Nephron (organoid): Measurements from ENCODE around the gene IDH3G.

ENCODE experiments used
- H3K27ac Mint-ChIP-seq, 3 experiments: 2 replicates each; pipeline ENCODE4 v1.8.0; 2020; ENCODE audit warnings: mixed read lengths in 3 of 3, mild to moderate bottlenecking in 2 of 3, moderate library complexity in 1 of 3
- H3K27me3 Mint-ChIP-seq: 2 replicates; pipeline ENCODE4 v1.8.0; 2021; ENCODE audit warnings: low read depth, mild to moderate bottlenecking, moderate library complexity, mixed read lengths
- H3K36me3 Mint-ChIP-seq: 2 replicates; pipeline ENCODE4 v1.8.0; 2020; ENCODE audit warnings: low read depth, mixed read lengths
- H3K4me1 Mint-ChIP-seq: 2 replicates; pipeline ENCODE4 v1.8.0; 2020; ENCODE audit warnings: mixed read lengths
- H3K4me3 Mint-ChIP-seq, 3 experiments: 2 replicates each; pipeline ENCODE4 v1.8.0; 2020; ENCODE audit warnings: mild to moderate bottlenecking in 3 of 3, mixed read lengths in 3 of 3, moderate library complexity in 2 of 3
- H3K9me3 Mint-ChIP-seq: 2 replicates; pipeline ENCODE4 v1.8.0; 2020; ENCODE audit warnings: mixed read lengths
- TF ChIP-seq, protein P1 (sequence below), 3 experiments: fragments of 200-600 bp; sonication (generic); IDR thresholded peaks; one replicate each; pipeline ENCODE4 v1.5.0; 2021; ENCODE audit warnings: antibody characterized with exemption in 3 of 3; ENCODE audit not compliant: unreplicated experiment in 3 of 3

The IDH3G gene

DNA sequence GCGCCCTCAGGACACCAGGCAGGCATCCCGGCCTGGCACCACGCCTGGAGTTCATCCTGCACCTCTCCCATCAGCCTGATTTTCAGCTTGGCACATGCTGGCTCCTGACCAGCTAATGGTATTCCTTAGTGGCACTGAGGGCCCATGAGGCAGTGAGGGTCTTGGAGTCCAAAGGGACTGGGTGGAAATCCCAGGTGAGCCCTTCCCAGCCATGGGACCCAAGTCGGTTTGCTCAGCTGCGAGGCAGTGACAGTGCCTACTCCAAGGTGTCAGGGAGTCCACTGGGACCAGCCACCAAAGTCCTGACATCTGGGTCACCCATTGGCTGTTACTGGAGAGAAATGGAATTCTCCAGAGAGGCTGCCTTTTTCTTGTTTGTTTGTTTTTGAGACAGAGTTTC lies 5.2 kb upstream of the IDH3G start:
- Mint-ChIP-seq H3K27me3 (no peaks in the 10 kb centered on the region), H3K4me3 (no peak overlapping the region), H3K9me3 (peaks cover 6% of the 10 kb centered on the region), H3K4me1 (no peaks in the 10 kb centered on the region), H3K27ac (no peak overlapping the region), H3K36me3 (peaks cover 10% of the 10 kb centered on the region)
- TF ChIP-seq, protein P1, sequence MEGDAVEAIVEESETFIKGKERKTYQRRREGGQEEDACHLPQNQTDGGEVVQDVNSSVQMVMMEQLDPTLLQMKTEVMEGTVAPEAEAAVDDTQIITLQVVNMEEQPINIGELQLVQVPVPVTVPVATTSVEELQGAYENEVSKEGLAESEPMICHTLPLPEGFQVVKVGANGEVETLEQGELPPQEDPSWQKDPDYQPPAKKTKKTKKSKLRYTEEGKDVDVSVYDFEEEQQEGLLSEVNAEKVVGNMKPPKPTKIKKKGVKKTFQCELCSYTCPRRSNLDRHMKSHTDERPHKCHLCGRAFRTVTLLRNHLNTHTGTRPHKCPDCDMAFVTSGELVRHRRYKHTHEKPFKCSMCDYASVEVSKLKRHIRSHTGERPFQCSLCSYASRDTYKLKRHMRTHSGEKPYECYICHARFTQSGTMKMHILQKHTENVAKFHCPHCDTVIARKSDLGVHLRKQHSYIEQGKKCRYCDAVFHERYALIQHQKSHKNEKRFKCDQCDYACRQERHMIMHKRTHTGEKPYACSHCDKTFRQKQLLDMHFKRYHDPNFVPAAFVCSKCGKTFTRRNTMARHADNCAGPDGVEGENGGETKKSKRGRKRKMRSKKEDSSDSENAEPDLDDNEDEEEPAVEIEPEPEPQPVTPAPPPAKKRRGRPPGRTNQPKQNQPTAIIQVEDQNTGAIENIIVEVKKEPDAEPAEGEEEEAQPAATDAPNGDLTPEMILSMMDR (IDR thresholded peaks at IDR 0.05; ENCODE audit: unreplicated experiment in 3 of 3): no peak

DNA sequence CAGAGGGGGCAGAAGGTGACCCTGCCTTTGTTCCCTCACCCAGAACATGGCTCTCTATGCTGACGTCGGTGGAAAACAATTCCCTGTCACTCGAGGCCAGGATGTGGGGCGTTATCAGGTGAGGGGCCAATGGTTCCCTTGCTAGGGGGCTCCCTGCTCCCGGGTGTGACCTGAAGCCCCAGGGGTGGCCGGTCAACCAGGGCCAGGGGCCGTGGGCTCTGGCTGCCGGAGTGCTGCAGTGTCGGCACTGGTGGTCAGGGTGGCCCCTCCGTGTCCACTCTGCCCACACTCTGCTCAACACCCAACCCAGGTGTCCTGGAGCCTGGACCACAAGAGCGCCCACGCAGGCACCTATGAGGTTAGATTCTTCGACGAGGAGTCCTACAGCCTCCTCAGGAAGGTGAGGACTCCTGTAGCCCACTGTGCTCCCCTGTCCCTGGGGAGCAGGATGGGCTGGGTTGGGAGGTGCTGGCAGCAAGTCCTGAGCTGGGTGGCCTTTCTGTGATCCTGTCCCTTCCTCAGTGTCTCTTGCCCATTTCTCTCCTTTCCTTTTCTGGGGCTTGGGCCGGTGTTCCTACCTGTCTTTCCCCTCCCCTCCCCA lies 3.3 kb upstream of the IDH3G start:
- Mint-ChIP-seq H3K9me3 (peaks cover 8% of the 10 kb centered on the region), H3K4me1 (peaks cover 8% of the 10 kb centered on the region), H3K4me3 (no peak overlapping the region), H3K36me3 (peaks cover 10% of the 10 kb centered on the region), H3K27ac (no peak overlapping the region), H3K27me3 (no peaks in the 10 kb centered on the region)
- TF ChIP-seq, protein P1 (IDR thresholded peaks at IDR 0.05; ENCODE audit: unreplicated experiment in 3 of 3): no peak

DNA sequence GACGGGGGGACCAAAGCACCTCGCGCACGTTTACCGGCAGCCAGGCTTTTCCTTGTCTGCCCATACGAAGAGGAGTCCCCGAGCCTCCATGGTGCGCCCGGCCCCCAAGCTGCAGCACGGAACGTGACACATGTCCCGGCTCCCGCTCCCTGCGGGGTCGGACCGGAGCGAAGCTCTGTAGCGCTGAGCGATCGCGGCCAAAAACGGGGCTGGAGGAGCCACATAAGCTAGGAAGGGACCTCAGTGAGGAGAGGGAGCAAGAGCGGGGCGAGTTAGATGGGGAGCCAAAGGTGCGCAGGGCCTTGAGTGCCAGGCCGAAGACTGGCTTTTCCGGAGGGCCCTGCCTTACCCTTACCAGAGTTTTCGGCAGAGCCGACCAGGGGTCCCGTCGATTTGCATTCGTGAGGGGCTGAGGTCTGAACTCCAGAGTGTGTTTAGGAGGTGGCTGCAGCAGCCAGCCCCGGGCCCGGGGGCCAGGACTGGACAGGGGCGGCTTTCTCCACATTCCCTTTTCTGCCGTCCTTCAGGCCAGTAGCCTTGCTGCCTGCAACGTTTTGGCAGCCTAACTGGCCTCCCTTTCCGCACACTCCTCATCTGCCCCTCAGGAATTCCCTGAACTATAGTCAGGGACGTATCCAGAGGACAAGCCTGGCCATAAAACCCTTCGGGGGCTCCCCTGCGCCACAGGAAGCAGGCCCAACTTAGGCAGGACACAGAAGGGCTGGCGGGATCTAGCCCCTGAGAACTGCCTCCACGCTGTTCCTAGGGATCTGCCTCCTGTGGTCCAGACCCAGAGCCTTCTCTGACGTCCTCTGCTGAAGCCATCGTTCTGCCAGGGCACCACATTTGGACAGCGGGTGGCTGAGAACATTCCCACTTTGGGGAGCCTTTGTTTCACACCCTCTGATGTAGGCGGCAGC lies 982 bp upstream of the IDH3G start:
- Mint-ChIP-seq H3K9me3 (peaks cover 8% of the 10 kb centered on the region), H3K36me3 (peaks cover 14% of the 10 kb centered on the region), H3K4me1 (peaks cover 8% of the 10 kb centered on the region), H3K27ac (peak overlapping the region; percentile 31 to 85 (median 60)), H3K27me3 (no peaks in the 10 kb centered on the region), H3K4me3 (peak overlapping the region; percentile 90 to 95 (median 93))
- TF ChIP-seq, protein P1 (IDR thresholded peaks at IDR 0.05; ENCODE audit: unreplicated experiment in 3 of 3): no peak

DNA sequence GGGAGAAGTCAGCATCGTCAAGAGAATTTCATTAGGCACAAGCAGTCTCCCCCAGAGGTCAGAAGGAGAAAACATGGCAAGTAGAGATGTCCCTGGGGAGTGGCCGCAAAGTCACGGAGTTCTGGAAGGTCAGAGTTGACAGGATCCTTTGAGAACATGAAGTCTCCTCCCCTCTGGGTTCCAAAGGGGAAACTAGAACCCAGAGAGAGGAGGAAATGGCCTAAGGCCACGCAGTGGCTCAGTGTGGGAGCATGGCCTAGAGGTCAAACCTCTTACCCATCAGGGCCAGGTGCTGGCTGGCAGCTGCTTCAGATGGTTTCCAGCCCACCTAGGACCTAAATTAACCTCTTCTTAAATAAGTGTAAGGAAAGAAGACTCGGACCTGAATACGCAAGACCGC lies 884 bp downstream of the IDH3G start:
- Mint-ChIP-seq H3K4me3 (peak overlapping the region; percentile 90 to 95 (median 93)), H3K36me3 (peaks cover 8% of the 10 kb centered on the region), H3K27me3 (no peaks in the 10 kb centered on the region), H3K9me3 (peaks cover 8% of the 10 kb centered on the region), H3K27ac (peak overlapping the region; percentile 51 to 93 (median 70)), H3K4me1 (peaks cover 8% of the 10 kb centered on the region)
- TF ChIP-seq, protein P1 (IDR thresholded peaks at IDR 0.05; ENCODE audit: unreplicated experiment in 3 of 3): no peak

DNA sequence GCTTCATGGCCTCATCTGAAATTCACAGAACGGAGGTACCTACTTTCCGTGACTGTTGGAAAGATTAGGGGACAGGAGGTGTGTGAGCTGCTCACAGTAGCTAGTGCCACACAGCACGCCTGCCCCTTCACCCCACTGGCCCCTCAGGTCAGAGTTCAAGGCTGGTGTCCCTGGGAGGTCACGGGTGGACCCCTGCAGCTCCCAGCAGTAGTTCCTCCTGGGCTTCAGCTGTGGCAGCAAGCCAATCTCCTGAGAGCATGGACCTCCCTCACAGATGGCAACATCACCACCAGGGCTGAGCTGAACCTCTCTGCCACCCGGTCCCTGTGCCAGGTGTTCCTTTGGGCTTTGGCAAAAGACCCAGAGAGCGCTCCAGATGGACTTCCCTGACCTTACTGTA lies 1.8 kb downstream of the IDH3G start:
- Mint-ChIP-seq H3K36me3 (peaks cover 9% of the 10 kb centered on the region), H3K4me3 (peak overlapping the region; percentile 30 to 95 (median 90)), H3K27me3 (no peaks in the 10 kb centered on the region), H3K4me1 (peaks cover 8% of the 10 kb centered on the region), H3K27ac (no peak overlapping the region), H3K9me3 (peaks cover 8% of the 10 kb centered on the region)
- TF ChIP-seq, protein P1 (IDR thresholded peaks at IDR 0.05; ENCODE audit: unreplicated experiment in 3 of 3): no peak
